D341Med (cell line): ENCODE results near the gene PROM2.

Source experiments
- DNase-seq: peaks from one replicate; pipeline ENCODE4 v3.0.0; 2012; ENCODE audit warnings: low spot score

The PROM2 gene

GRCh38 chr2:95323347-95324155 is 49.3 kb downstream of the PROM2 start:
- DNase-seq = peak; percentile 67

DNA sequence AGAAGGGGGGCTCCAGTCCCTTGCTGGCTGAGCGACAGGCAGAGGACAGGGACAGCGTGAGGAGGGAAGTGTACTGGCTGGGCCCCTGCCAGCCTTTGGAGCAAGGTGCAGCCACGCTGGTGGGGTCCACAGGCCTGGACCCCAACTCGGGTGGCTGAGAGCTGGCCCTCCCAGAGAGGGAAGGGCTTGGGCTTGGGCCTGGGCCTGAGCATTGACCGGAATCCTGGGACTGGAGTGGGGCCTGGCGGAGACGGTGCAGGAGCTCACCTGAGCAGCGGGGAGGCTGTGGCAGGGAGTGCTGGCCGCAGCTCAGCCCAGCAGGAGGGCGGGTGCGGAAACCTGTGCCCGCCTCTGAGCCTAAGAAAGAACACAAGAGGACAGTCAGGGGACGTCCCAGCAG is 50.8 kb downstream of the PROM2 start:
- no peak for DNase-seq

- DNase-seq = no peak
Observed at GRCh38 chr2:95325590-95326432, 51.6 kb downstream of the PROM2 start.

DNA sequence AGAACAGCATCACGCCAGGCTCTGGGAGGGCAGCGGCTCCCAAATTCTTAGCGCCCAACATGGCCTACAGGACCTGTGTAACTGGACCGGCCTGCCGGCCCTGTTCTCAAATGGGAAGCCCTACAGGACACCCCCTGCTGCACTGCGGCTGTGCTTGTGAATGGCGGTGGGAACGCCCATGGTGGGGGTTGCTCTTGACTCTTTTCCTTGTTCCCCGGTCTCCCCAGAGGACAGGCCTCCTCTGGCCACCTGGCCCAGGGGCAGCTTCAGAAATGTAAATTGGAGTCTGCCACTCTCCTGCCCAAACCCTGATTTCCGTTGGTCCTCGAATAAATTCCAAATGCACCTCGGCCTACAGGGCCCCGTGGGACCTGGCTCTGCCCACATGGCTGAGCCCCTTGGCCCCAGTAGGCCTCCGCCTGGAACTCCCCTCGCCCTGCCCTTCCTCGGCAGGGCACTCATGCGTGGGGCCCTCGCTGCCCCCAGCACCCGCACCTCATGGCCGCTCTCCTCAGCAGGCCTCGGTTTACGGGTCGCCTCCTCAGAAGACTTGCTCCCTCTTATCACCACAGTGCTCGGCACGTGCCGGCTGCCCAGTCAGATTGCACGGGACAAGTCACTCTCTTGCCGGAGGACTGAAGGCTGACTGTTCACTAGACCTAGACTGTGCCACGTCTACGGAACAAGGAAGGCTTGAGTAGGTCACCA is 52.3 kb downstream of the PROM2 start:
- no peak for DNase-seq

DNA sequence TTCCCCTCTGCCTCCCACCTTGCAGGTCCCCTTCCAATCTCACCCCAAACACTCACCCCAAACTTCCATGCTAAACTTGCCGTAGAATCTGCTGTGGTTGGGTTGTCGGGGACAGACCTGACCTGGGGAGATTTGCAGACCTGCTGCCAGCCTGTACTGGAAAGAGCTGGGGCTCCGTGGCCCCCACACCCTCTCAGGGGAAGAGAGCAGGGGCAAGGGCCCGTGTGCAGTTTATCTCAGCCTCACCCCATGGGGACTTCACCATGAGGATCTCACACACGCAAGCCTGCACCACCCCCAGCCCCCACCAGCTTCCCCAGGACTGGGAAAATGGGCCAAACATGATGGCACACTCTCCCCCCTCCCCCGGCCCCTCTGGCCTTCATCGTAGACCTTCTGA is 53.6 kb downstream of the PROM2 start:
- DNase-seq = no peak

GRCh38 chr2:95328358-95329125 is 54.3 kb downstream of the PROM2 start:
- no peak for DNase-seq

GRCh38 chr2:95329401-95329800 is 55.2 kb downstream of the PROM2 start:
- no peak for DNase-seq

DNA sequence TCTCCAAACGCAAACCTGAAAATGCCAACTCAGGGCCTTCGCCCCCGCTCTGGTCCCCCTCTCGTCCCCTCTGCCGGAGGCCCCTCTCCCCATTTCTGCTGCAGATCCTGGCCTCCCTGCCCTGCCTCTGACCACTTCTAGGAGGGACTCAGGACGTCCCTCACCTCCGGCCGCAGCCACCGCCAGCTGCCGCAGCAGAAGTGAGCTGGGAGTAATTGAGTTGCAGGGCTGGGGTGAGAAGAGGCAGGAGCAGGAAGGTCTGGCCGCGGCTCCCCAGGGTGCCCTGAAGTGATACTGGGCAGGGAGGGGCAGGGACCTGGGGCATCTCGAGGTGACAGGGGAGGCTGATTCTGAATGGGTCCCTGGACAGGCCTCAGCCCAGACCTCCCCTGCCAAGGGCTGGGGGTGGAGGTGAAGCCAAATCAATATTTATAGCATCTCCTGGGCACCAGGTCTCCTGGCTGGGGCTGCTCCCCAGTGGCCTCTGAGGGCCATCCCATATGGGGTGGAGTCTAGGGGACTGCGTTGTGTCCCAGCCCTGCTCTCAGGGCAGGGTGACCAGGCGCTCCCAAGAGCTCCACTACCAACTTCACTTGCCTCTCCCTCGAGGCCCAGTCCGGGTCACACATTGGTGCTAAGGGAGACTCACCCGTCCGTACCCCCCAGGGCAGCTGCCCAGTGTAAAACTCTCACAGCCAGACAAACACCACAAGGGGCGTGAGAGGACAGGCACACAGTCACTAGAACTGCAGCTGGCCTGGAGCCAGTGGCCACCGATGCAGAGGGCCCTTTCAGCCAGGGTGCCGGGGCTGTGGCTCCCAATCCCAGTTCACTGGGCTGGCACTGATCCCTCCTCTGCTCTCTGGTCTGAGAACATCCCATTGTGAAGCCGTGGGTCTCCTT is 55.9 kb downstream of the PROM2 start:
- DNase-seq = no peak

DNA sequence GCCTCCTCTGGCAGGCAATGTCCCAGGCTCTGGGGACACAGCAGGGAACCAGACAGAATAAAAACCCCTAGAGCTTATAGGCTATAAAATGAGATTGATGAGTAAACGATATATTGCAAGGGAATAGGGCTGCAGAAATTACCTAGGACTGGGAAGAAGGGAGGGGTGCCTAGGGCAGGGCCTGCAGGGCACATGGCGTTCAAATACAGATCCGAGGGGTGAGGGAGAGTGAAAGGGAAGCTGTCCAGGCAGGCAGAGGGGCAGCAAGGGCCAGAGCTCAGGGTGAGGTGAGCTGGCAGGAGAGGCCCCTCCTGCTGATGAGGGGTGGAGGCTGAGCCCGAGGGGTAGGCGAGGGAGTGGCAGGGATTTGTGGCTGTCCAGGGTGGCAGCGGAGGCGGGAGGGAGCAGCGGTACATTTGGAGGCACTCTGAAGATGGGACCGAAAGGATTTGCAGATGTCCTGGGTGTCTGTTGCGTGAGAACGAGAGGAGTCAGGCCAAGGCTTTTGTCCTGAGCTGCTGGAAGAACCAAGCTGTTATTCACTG is 56.6 kb downstream of the PROM2 start:
- no peak for DNase-seq

GRCh38 chr2:95331606-95332005 is 57.4 kb downstream of the PROM2 start:
- no peak for DNase-seq

- no peak for DNase-seq
Observed at GRCh38 chr2:95332036-95332435, 57.8 kb downstream of the PROM2 start.

DNA sequence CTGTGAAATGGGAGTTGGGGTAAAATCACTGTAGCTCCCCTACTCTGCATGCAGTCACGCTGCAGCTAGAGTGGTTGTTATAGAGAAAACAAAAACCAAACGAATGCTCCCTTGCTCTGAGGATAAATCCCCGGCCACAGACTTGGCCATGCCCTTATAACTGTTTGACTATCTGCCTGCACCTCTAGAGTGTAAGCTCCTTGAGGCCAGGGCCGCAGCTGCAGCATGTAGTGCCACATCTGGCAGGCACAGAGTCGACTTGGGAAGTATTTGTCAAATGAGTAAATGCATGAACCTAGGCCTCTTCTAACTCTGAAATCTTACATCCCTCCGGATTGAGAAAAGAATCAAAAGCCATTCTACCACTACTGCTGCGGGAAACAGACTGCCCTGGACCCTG is 58.8 kb downstream of the PROM2 start:
- DNase-seq = no peak

- DNase-seq = no peak
Observed at GRCh38 chr2:95333888-95334338, 59.7 kb downstream of the PROM2 start.

DNA sequence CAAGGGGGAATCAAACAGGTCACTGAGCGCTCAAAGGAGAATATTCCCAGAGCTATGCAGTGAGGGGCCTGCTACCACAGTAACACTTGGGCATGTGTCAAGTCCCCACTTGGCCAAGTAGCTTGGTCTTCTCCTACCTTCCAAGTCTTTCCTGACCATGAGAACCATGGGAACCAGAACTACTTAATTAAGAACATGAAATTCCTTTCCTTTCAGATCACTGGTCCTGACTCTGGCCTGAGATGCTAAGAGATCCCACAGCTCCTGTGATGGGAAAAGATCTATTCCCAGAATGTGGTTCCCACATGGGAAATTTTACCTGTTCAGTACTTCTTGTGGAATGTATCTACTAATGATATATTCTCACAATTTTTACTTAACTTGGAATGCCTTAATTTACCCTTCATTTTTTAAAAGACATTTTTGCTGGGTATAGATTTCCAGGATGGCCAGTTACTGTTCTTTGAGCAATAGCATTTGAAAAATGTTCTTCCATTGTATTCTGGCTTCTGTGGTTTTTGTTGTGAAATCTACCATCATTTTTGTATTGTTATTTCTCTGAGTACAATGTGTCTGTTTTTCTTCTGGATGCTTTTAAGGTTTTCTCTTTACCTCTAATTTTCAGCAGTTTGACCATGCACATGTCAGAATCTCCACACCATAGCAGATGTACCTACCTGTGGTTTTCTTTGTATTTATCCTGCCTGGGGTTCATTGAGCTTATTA is 60.8 kb downstream of the PROM2 start:
- no peak for DNase-seq

DNA sequence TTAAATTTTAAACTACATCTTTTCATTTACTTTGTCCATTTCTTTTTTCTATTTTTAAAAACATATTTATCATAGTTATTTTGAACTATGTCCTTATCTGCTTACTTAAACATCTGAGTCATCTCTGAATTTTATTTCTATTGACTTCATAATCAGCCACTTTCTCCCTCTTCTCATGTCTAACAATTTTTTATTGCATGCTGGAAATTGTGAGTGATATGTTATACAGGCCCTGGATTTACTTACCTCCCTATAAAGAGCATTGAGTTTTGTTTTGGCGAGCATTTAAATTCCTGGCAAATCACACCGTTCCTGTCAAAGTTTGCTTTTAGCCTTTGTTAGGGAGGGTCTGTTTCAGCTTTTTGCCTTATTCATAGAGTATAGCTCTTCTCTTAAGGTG is 62.2 kb downstream of the PROM2 start:
- no peak for DNase-seq

DNA sequence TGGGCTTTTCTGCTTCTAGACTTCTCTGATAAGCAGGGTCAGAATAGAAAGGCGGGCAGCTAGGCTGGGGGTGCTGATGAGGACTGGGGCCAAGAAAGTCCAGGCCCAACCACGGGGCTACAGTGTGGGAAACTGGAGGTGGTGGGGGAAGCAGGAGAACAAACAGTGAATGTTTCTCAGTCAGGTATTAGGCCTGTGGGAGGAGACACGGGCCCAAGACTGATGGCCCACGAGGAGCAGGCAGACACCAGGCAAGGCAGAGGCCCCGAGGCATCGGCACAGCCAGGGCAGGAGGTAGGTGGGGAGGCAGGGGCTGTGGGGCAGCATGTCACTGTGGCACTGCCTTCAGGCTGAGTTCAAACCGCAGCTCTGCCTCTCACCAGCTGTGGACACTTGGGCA is 63.6 kb downstream of the PROM2 start:
- no peak for DNase-seq
